HCT116 (cell line): ENCODE measurements around the gene CTNNA2. TPM values are rescaled to one million over a fixed set of nuclear protein-coding genes. Genes with fewer than 3 reads are reported as not detected.

Experiments
- ATAC-seq: fragments of 200-7000 bp; cut with Tn5 transposase; 2 replicates; pipeline ENCODE4 v1.9.1; 2020; ENCODE audit warnings: mild to moderate bottlenecking, moderate library complexity
- BruUV-seq: library from RNA; stranded (reverse); fragments of 400-500 nt; replicated peaks from 2 replicates; lab custom pipeline; 2021; lab: Mats Ljungman, UMichigan
- CTCF ChIA-PET: fragments of 300-600 bp; sonication (Branson Sonifier 250); formaldehyde crosslinking; loops from one replicate; lab custom pipeline; 2021; ENCODE audit warnings: antibody characterized with exemption; lab: Charles Lee
- POLR2A ChIA-PET: fragments of 300-600, 350-600 bp; sonication (Branson Sonifier 250); formaldehyde crosslinking; loops from one replicate; lab custom pipeline; 2021; ENCODE audit warnings: antibody characterized with exemption; lab: Charles Lee
- RAD21 ChIA-PET, 2 experiments: fragments of 300-600 bp; sonication (Branson Sonifier 250); formaldehyde crosslinking; loops; one replicate each; lab custom pipeline; 2023; ENCODE audit warnings: low total read pairs in 2 of 2; ENCODE audit not compliant: uncharacterized antibody in 2 of 2, unreplicated experiment in 2 of 2, low non-redundant PET in 1 of 2; lab: Charles Lee
- DNase-seq: peaks from one replicate; pipeline ENCODE4 v3.0.0-alpha.2; 2010; ENCODE audit warnings: low read depth, low spot score
- H2AFZ ChIP-seq: fragments of 200-600 bp; shearing (Covaris generic), sonication (generic); 2 replicates; pipeline ENCODE4 v1.6.1; 2017; ENCODE audit warnings: low read depth, mixed run types, mixed read lengths, antibody characterized with exemption, low read length; ENCODE audit not compliant: poor library complexity, severe bottlenecking
- H3K27ac ChIP-seq: 2 replicates; pipeline ENCODE4 v1.5.1; 2012; ENCODE audit warnings: low read depth, low read length
- H3K27me3 ChIP-seq: fragments of 200-600 bp; sonication (generic); 2 replicates; pipeline ENCODE4 v1.6.1; 2016; ENCODE audit warnings: mixed run types, low read length, mixed read lengths; ENCODE audit not compliant: insufficient read depth
- H3K36me3 ChIP-seq, 2 experiments: fragments of 200-500 bp in 1 of 2; fragments of 200-600 bp in 1 of 2; sonication (Bioruptor generic) in 1 of 2; sonication (generic) in 1 of 2; 2 replicates each; pipeline versions ENCODE4 v1.5.1 to v1.6.1; 2014 to 2016; ENCODE audit warnings: low read length in 2 of 2, inconsistent platforms in 1 of 2, mixed read lengths in 1 of 2, mixed run types in 1 of 2; ENCODE audit not compliant: insufficient read depth in 2 of 2, control insufficient read depth in 1 of 2
- H3K4me1 ChIP-seq, 2 experiments: fragments of 200-600 bp in 1 of 2; sonication (generic) in 1 of 2; 2 replicates each; pipeline versions ENCODE4 v1.5.1 to v1.6.1; 2012 to 2017; ENCODE audit warnings: low read length in 2 of 2, inconsistent platforms in 1 of 2, mild to moderate bottlenecking in 1 of 2, mixed read lengths in 1 of 2, mixed run types in 1 of 2, moderate library complexity in 1 of 2; ENCODE audit not compliant: insufficient read depth in 2 of 2, control insufficient read depth in 1 of 2
- H3K4me2 ChIP-seq: fragments of 200-600 bp; sonication (generic); 2 replicates; pipeline ENCODE4 v1.6.1; 2017; ENCODE audit warnings: mixed run types, low read length, mixed read lengths
- H3K4me3 ChIP-seq, 2 experiments: fragments of 200-600 bp in 1 of 2; sonication (generic) in 1 of 2; replicated peaks in 1 of 2; 2 replicates each; pipeline ENCODE4 v1.5.1; 2011 to 2016; ENCODE audit warnings: low read length in 2 of 2, control low read depth in 1 of 2, low read depth in 1 of 2, mild to moderate bottlenecking in 1 of 2, mixed read lengths in 1 of 2, mixed run types in 1 of 2
- H3K79me2 ChIP-seq: fragments of 200-600 bp; sonication (generic); 2 replicates; pipeline ENCODE4 v1.6.1; 2017; ENCODE audit warnings: mild to moderate bottlenecking, mixed run types, low read length, moderate library complexity, mixed read lengths; ENCODE audit not compliant: insufficient read depth
- H3K9ac ChIP-seq: fragments of 200-600 bp; sonication (generic); 2 replicates; pipeline ENCODE4 v1.6.1; 2016; ENCODE audit warnings: low read length, mixed read lengths
- H3K9me2 ChIP-seq: fragments of 200-600 bp; sonication (generic), shearing (Covaris generic); 2 replicates; pipeline ENCODE4 v1.6.1; 2017; ENCODE audit warnings: mixed run types, mild to moderate bottlenecking, moderate library complexity; ENCODE audit not compliant: insufficient read depth
- H3K9me3 ChIP-seq, 2 experiments: fragments of 200-500 bp in 1 of 2; fragments of 200-600 bp in 1 of 2; sonication (Bioruptor generic) in 1 of 2; sonication (generic) in 1 of 2; 2 replicates each; pipeline ENCODE4 v1.6.1; 2014 to 2017; ENCODE audit warnings: low read length in 2 of 2, mixed read lengths in 2 of 2, inconsistent platforms in 1 of 2, low read depth in 1 of 2, mild to moderate bottlenecking in 1 of 2, mixed run types in 1 of 2, moderate library complexity in 1 of 2; ENCODE audit not compliant: control insufficient read depth in 1 of 2, insufficient read depth in 1 of 2
- H4K20me1 ChIP-seq: fragments of 200-600 bp; sonication (generic), shearing (Covaris generic); 2 replicates; pipeline ENCODE4 v1.6.1; 2017; ENCODE audit warnings: mixed run types, mild to moderate bottlenecking, moderate library complexity; ENCODE audit not compliant: insufficient read depth
- EZH2 ChIP-seq: fragments of 200-600 bp; sonication (generic); IDR thresholded peaks from 2 replicates; pipeline ENCODE4 v1.6.1; 2017; ENCODE audit warnings: antibody characterized with exemption, mixed run types
- EZH2phosphoT487 ChIP-seq: fragments of 200-600 bp; IDR thresholded peaks from 2 replicates; pipeline ENCODE4 v1.6.1; 2018; ENCODE audit warnings: antibody characterized with exemption, borderline replicate concordance
- FOSL1 ChIP-seq: IDR thresholded peaks from 2 replicates; pipeline ENCODE4 v1.6.1; 2012; ENCODE audit warnings: low read depth
- POLR2AphosphoS5 ChIP-seq: IDR thresholded peaks from 2 replicates; pipeline ENCODE4 v1.6.1; 2011; ENCODE audit warnings: mild to moderate bottlenecking, low read depth, low read length, moderate library complexity
- REST ChIP-seq: IDR thresholded peaks from 2 replicates; pipeline ENCODE4 v1.6.1; 2012; ENCODE audit warnings: low read depth
- SIN3A ChIP-seq: IDR thresholded peaks from 2 replicates; pipeline ENCODE4 v1.6.1; 2012; ENCODE audit warnings: low read depth
- SP1 ChIP-seq: IDR thresholded peaks from 2 replicates; pipeline ENCODE4 v1.6.1; 2012; ENCODE audit warnings: low read depth
- YY1 ChIP-seq: IDR thresholded peaks from 2 replicates; pipeline ENCODE4 v1.6.1; 2011; ENCODE audit warnings: low read length, low read depth, moderate library complexity, mild to moderate bottlenecking; ENCODE audit not compliant: insufficient replicate concordance; ENCODE audit errors: extremely low read depth
- ZFX ChIP-seq: fragments of 450-650 bp; IDR thresholded peaks from 2 replicates; pipeline ENCODE4 v1.6.1; 2017
- ZNF274 ChIP-seq: fragments of 200-500 bp; sonication (Bioruptor generic); IDR thresholded peaks from 2 replicates; pipeline ENCODE4 v1.6.1; 2014; ENCODE audit warnings: mild to moderate bottlenecking, low read depth, low read length, inconsistent platforms
- intact Hi-C: fragments of 100-400 bp; cut with micrococcal nuclease; formaldehyde crosslinking; loops from 2 replicates; pipeline ENCODE4 v1.10.0; 2022
- total RNA-seq: library from RNA; stranded (reverse); gene quantifications from one replicate; pipeline ENCODE4 v1.2.1, GENCODE V29; 2021; ENCODE audit not compliant: unreplicated experiment
- TF ChIP-seq, protein P1 (sequence below), 3 experiments: fragments of 200-600 bp in 1 of 3; sonication (generic) in 1 of 3; IDR thresholded peaks in 2 of 3; conservative IDR thresholded peaks in 1 of 3; 2 replicates each; pipeline ENCODE4 v1.5.1; 2012 to 2017; ENCODE audit warnings: low read depth in 2 of 3, low read length in 2 of 3, antibody characterized with exemption in 1 of 3, borderline replicate concordance in 1 of 3, control low read depth in 1 of 3, mild to moderate bottlenecking in 1 of 3, mixed read lengths in 1 of 3, mixed run types in 1 of 3, moderate library complexity in 1 of 3; ENCODE audit not compliant: insufficient read depth in 1 of 3
- TF ChIP-seq, protein P2 (sequence below): IDR thresholded peaks from 2 replicates; pipeline ENCODE4 v1.6.1; 2012

The CTNNA2 gene
- total RNA-seq, 1 experiment from 2014 or later = not detected

GRCh38 chr2:79621252-79621651, 108.4 kb downstream of the CTNNA2 start:
- intact Hi-C loops = no loop called here
- H3K4me3 ChIP-seq = no peak overlapping the region
- DNase-seq (no peak), ATAC-seq (no peak)
- TF ChIP-seq REST (no peak), POLR2AphosphoS5 (no peak), YY1 (no peak), FOSL1 (no peak), EZH2 (no peak), SP1 (no peak), EZH2phosphoT487 (no peak), SIN3A (no peak), ZFX (no peak), ZNF274 (no peak)
- TF ChIP-seq, protein P1, sequence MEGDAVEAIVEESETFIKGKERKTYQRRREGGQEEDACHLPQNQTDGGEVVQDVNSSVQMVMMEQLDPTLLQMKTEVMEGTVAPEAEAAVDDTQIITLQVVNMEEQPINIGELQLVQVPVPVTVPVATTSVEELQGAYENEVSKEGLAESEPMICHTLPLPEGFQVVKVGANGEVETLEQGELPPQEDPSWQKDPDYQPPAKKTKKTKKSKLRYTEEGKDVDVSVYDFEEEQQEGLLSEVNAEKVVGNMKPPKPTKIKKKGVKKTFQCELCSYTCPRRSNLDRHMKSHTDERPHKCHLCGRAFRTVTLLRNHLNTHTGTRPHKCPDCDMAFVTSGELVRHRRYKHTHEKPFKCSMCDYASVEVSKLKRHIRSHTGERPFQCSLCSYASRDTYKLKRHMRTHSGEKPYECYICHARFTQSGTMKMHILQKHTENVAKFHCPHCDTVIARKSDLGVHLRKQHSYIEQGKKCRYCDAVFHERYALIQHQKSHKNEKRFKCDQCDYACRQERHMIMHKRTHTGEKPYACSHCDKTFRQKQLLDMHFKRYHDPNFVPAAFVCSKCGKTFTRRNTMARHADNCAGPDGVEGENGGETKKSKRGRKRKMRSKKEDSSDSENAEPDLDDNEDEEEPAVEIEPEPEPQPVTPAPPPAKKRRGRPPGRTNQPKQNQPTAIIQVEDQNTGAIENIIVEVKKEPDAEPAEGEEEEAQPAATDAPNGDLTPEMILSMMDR (IDR thresholded peaks at IDR 0.05 in 2 of 3, conservative IDR thresholded peaks at IDR 0.05 in 1 of 3; ENCODE audit: borderline replicate concordance in 1 of 3, insufficient read depth in 1 of 3, low read depth in 2 of 3, low read length in 2 of 3) = no peak
- TF ChIP-seq, protein P2, sequence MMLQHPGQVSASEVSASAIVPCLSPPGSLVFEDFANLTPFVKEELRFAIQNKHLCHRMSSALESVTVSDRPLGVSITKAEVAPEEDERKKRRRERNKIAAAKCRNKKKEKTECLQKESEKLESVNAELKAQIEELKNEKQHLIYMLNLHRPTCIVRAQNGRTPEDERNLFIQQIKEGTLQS = no peak
- no peak overlapping the region for H3K27ac ChIP-seq
- H4K20me1 ChIP-seq = no peaks in the 10 kb centered on the region
- H3K9ac ChIP-seq = no peak overlapping the region
- H3K9me2 ChIP-seq = no peaks in the 10 kb centered on the region
- H3K27me3 ChIP-seq = no peaks in the 10 kb centered on the region
- H3K9me3 ChIP-seq = peaks cover 18 to 44% of the 10 kb centered on the region in 2 experiments; a peak in 2 of 4 replicates
- no peaks in the 10 kb centered on the region for H3K36me3 ChIP-seq
- RAD21 ChIA-PET = no interaction called here
- H3K4me2 ChIP-seq = no peak overlapping the region
- H3K79me2 ChIP-seq = no peaks in the 10 kb centered on the region
- no TSS peak for BruUV-seq
- H2AFZ ChIP-seq = no peak overlapping the region
- H3K4me1 ChIP-seq = no peaks in the 10 kb centered on the region
- CTCF ChIA-PET = no interaction called here
- POLR2A ChIA-PET = no interaction called here
